Umbilical cord (tissue), 2 donors: ENCODE measurements around the gene METTL9. TPM values are rescaled to one million over a fixed set of nuclear protein-coding genes. Genes with fewer than 3 reads are reported as not detected.
"Not testable (repeated sequence)": the region's sequence is repeated elsewhere in the genome, so short reads cannot be mapped to it uniquely, and the experiment has no call there.

Source experiments
- DNase-seq: peaks from one replicate; pipeline ENCODE4 v3.0.0-alpha.2; 2015; ENCODE audit warnings: low spot score
- total RNA-seq: library from RNA; depleted of rRNA; stranded (reverse); fragments of >200 nt; gene quantifications from one replicate; pipeline ENCODE4 v1.2.3, GENCODE V29; 2014; ENCODE audit warnings: low replicate concordance; ENCODE audit not compliant: insufficient read depth

The METTL9 gene
- 174 TPM for total RNA-seq

GRCh38 chr16:21599122-21600030 lies at the start of gene METTL9:
TSS of gene METTL9 (plus strand) at chr16:21599577. CDS start at chr16:21599734, 157 bp downstream.
- DNase-seq: peak; percentile 98

GRCh38 chr16:21549975-21550374 lies 49.4 kb upstream of the METTL9 start:
- DNase-seq: not testable (repeated sequence)

GRCh38 chr16:21550435-21550834 lies 48.9 kb upstream of the METTL9 start:
- DNase-seq: not testable (repeated sequence)

GRCh38 chr16:21551076-21551475 lies 48.3 kb upstream of the METTL9 start:
- DNase-seq: not testable (repeated sequence)

- DNase-seq: not testable (repeated sequence)
Observed at GRCh38 chr16:21551600-21551999, 47.8 kb upstream of the METTL9 start.

GRCh38 chr16:21553481-21554296 lies 45.7 kb upstream of the METTL9 start:
- DNase-seq: not testable (repeated sequence)

- DNase-seq: peak; percentile 82
Observed at GRCh38 chr16:21554795-21555585, 44.4 kb upstream of the METTL9 start.

GRCh38 chr16:21555621-21556020 lies 43.8 kb upstream of the METTL9 start:
- DNase-seq: not testable (repeated sequence)

GRCh38 chr16:21556026-21556595 lies 43.3 kb upstream of the METTL9 start:
- DNase-seq: not testable (repeated sequence)

- not testable (repeated sequence) for DNase-seq
Observed at GRCh38 chr16:21556651-21557241, 42.6 kb upstream of the METTL9 start.

- DNase-seq: no peak
Observed at GRCh38 chr16:21560462-21560861, 38.9 kb upstream of the METTL9 start.

- DNase-seq: no peak
Observed at GRCh38 chr16:21563676-21564075, 35.7 kb upstream of the METTL9 start.

GRCh38 chr16:21564367-21564766 lies 35.0 kb upstream of the METTL9 start:
- not testable (repeated sequence) for DNase-seq

GRCh38 chr16:21565507-21565860 lies 33.9 kb upstream of the METTL9 start:
- DNase-seq: no peak

GRCh38 chr16:21565861-21566669 lies 33.3 kb upstream of the METTL9 start:
- no peak for DNase-seq

- DNase-seq: no peak
Observed at GRCh38 chr16:21566891-21567414, 32.4 kb upstream of the METTL9 start.

- DNase-seq: not testable (repeated sequence)
Observed at GRCh38 chr16:21567496-21567895, 31.9 kb upstream of the METTL9 start.

GRCh38 chr16:21568502-21569189 lies 30.7 kb upstream of the METTL9 start:
- DNase-seq: no peak

GRCh38 chr16:21570676-21571017 lies 28.7 kb upstream of the METTL9 start:
- no peak for DNase-seq
